LNCAP (cell line): ENCODE results near the gene CLBA1.

ENCODE experiments used
- TF ChIP-seq, protein P1 (sequence below): fragments of 450-650 bp; IDR thresholded peaks from 2 replicates; pipeline ENCODE4 v1.5.1; 2017; ENCODE audit warnings: mild to moderate bottlenecking

CLBA1 gene

GRCh38 chr14:104979758-104980610 is 5.6 kb upstream of the CLBA1 start:
- TF ChIP-seq, protein P1, sequence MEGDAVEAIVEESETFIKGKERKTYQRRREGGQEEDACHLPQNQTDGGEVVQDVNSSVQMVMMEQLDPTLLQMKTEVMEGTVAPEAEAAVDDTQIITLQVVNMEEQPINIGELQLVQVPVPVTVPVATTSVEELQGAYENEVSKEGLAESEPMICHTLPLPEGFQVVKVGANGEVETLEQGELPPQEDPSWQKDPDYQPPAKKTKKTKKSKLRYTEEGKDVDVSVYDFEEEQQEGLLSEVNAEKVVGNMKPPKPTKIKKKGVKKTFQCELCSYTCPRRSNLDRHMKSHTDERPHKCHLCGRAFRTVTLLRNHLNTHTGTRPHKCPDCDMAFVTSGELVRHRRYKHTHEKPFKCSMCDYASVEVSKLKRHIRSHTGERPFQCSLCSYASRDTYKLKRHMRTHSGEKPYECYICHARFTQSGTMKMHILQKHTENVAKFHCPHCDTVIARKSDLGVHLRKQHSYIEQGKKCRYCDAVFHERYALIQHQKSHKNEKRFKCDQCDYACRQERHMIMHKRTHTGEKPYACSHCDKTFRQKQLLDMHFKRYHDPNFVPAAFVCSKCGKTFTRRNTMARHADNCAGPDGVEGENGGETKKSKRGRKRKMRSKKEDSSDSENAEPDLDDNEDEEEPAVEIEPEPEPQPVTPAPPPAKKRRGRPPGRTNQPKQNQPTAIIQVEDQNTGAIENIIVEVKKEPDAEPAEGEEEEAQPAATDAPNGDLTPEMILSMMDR: no peak

GRCh38 chr14:104980611-104981531 is 4.7 kb upstream of the CLBA1 start:
- TF ChIP-seq, protein P1: no peak

GRCh38 chr14:104981699-104982541 is 3.7 kb upstream of the CLBA1 start:
- TF ChIP-seq, protein P1: no peak

DNA sequence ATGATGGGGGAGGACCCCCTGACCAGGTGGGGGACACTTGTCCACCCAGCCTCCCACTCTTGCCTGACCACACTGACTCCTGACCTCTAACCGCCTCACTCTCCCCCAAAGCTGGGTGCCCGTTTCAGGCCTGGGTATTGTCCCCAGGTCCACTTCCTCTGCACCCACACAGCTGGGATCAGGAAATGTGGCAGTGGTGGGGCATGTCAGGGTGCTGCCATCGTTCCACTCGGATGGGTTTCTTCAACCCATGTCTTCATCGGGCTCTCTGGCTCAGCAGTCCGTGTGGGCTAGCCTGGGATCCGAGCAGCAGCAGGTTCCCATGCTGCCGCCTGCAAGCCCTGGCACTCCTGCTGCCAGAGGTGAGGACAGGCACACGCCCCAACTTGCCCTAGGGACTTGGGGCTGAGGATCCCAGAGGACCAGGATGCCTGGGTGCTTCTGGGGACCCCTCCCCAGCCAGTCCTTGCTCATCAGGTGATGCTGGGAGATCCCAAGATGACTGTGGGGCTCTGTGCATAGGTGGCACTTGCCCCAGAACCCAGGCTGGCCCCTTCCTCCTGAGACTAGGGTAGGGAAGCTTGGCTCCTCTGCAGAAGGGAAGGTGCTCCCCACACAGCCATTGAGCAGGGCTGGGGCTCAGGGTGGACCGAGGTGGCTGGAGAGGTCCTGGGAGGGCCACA is 2.9 kb upstream of the CLBA1 start:
- TF ChIP-seq, protein P1: no peak

GRCh38 chr14:104983231-104983721 is 2.3 kb upstream of the CLBA1 start:
- TF ChIP-seq, protein P1: no peak

GRCh38 chr14:104984056-104984894 is 1.3 kb upstream of the CLBA1 start:
- TF ChIP-seq, protein P1: no peak
